Measurements from ENCODE around the gene UBE2QL1. TPM values are rescaled to one million over a fixed set of nuclear protein-coding genes. Genes with fewer than 3 reads are reported as not detected.

Gene UBE2QL1, protein sequence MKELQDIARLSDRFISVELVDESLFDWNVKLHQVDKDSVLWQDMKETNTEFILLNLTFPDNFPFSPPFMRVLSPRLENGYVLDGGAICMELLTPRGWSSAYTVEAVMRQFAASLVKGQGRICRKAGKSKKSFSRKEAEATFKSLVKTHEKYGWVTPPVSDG
- total RNA-seq = not detected in 2 replicates

GRCh38 chr5:6448622-6449464 lies at the start of gene UBE2QL1:
Gene UBE2QL1 (plus strand): TSS chr5:6448859. CDS start chr5:6448894, 35 bp downstream.
- H3K4me3 ChIP-seq (ENCODE audit: low read depth, low read length) = peak within 1 kb of the TSS; percentile 15
- TF ChIP-seq, protein P1, sequence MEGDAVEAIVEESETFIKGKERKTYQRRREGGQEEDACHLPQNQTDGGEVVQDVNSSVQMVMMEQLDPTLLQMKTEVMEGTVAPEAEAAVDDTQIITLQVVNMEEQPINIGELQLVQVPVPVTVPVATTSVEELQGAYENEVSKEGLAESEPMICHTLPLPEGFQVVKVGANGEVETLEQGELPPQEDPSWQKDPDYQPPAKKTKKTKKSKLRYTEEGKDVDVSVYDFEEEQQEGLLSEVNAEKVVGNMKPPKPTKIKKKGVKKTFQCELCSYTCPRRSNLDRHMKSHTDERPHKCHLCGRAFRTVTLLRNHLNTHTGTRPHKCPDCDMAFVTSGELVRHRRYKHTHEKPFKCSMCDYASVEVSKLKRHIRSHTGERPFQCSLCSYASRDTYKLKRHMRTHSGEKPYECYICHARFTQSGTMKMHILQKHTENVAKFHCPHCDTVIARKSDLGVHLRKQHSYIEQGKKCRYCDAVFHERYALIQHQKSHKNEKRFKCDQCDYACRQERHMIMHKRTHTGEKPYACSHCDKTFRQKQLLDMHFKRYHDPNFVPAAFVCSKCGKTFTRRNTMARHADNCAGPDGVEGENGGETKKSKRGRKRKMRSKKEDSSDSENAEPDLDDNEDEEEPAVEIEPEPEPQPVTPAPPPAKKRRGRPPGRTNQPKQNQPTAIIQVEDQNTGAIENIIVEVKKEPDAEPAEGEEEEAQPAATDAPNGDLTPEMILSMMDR (IDR thresholded peaks at IDR 0.05; ENCODE audit: insufficient read depth, low read depth, low read length) = no peak
- peak; percentile 6 for DNase-seq (ENCODE audit: low read depth)

GRCh38 chr5:6399980-6400910 lies 48.4 kb upstream of the UBE2QL1 start:
- DNase-seq (ENCODE audit: low read depth) = peak; percentile 18
- no peak overlapping the region for H3K4me3 ChIP-seq (ENCODE audit: low read depth, low read length)
- TF ChIP-seq, protein P1 (IDR thresholded peaks at IDR 0.05; ENCODE audit: insufficient read depth, low read depth, low read length) = no peak

GRCh38 chr5:6401410-6401809 lies 47.2 kb upstream of the UBE2QL1 start:
- TF ChIP-seq, protein P1 (IDR thresholded peaks at IDR 0.05; ENCODE audit: insufficient read depth, low read depth, low read length) = no peak

DNA sequence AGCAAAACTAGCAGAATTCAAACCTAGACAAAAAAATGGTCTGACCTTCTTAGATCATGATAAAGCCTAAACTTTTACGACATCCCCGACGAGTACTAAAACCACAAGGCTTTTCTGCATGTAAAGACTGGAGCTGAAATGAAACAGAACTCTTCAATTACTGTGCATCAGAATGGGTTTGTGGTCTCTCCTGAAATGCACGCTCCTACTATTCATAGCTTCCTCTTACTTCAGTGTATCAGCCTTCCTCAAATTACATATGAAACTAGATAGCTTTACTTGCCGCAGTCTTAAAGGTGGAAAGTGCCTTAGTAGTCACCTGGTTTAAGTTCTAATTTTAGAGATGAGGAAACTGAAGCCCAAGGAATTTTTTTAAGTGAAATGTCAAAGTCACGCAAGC lies 45.7 kb upstream of the UBE2QL1 start:
- TF ChIP-seq, protein P1 (IDR thresholded peaks at IDR 0.05; ENCODE audit: insufficient read depth, low read depth, low read length) = no peak
- H3K4me3 ChIP-seq (ENCODE audit: low read depth, low read length) = no peak overlapping the region
- DNase-seq (ENCODE audit: low read depth) = peak; percentile 34

More at GRCh38 chr5:6401410-6401809, 47.2 kb upstream of the UBE2QL1 start:
- no peak for DNase-seq (ENCODE audit: low read depth)
- no peak overlapping the region for H3K4me3 ChIP-seq (ENCODE audit: low read depth, low read length)

DNA sequence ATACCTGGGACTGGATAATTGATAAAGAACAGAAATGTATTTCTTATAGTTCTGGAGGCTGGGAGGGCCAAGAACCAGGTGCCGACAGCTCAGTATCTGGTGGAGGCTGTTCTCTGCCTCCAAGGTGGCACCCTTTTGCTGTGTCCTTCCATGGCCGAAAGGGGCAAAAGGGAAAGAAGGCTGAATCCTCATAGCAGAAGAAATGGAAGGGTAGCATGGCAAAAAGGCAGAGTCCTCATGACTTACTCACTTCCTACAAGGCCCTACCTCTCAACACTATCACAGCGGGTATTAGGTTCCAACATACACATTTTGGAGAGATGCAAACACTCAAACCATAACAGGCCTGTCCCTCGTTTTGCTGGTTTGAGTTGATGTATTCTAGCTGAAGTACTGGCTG lies 45.2 kb upstream of the UBE2QL1 start:
- no peak overlapping the region for H3K4me3 ChIP-seq (ENCODE audit: low read depth, low read length)
- DNase-seq (ENCODE audit: low read depth) = no peak
- TF ChIP-seq, protein P1 (IDR thresholded peaks at IDR 0.05; ENCODE audit: insufficient read depth, low read depth, low read length) = no peak

DNA sequence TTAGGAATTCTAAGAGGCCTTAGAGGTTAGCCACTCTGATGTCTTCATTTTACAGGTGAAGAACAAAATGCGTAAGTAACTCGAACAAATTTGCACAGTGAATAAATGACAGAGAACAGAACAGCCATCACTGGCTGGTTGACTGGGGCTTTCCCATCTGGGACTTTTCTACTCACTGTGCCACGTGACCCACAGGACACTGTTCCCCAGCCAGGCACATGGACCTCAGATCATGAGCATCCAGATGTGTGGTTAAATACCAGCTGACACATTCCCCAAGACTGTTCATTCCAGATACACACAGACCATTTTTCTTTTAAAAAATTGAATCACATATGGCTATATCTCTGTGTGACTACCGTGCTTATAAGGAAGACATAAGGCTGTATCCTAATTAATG lies 44.5 kb upstream of the UBE2QL1 start:
- H3K4me3 ChIP-seq (ENCODE audit: low read depth, low read length) = no peak overlapping the region
- TF ChIP-seq, protein P1 (IDR thresholded peaks at IDR 0.05; ENCODE audit: insufficient read depth, low read depth, low read length) = no peak
- peak; percentile 19 for DNase-seq (ENCODE audit: low read depth)

Data from fibroblast of villous mesenchyme (primary cell).